Measurements from ENCODE around the gene CYP3A5. TPM values are rescaled to one million over a fixed set of nuclear protein-coding genes. Genes with fewer than 3 reads are reported as not detected.

The CYP3A5 gene
- total RNA-seq, 4 donors from 2014 or later = 0.91 to 4.6 (median 2.3) TPM

- H3K36me3 ChIP-seq = no peaks in the 10 kb centered on the region
- intact Hi-C loops (cut with DNase I) = no loop called here
- no peaks in the 10 kb centered on the region for H3K9me3 ChIP-seq
- no peak overlapping the region for H3K27ac ChIP-seq (replicated peaks in 1 of 4)
- no peak overlapping the region for H3K4me3 ChIP-seq
- 66% methylated on average over 2 of the region's 2 CpGs for WGBS
- TF ChIP-seq EP300 (IDR thresholded peaks at IDR 0.05) (no peak), POLR2AphosphoS5 (IDR thresholded peaks at IDR 0.05) (no peak), POLR2A (IDR thresholded peaks at IDR 0.05; ENCODE audit: low read depth) (no peak)
- TF ChIP-seq, protein P1, sequence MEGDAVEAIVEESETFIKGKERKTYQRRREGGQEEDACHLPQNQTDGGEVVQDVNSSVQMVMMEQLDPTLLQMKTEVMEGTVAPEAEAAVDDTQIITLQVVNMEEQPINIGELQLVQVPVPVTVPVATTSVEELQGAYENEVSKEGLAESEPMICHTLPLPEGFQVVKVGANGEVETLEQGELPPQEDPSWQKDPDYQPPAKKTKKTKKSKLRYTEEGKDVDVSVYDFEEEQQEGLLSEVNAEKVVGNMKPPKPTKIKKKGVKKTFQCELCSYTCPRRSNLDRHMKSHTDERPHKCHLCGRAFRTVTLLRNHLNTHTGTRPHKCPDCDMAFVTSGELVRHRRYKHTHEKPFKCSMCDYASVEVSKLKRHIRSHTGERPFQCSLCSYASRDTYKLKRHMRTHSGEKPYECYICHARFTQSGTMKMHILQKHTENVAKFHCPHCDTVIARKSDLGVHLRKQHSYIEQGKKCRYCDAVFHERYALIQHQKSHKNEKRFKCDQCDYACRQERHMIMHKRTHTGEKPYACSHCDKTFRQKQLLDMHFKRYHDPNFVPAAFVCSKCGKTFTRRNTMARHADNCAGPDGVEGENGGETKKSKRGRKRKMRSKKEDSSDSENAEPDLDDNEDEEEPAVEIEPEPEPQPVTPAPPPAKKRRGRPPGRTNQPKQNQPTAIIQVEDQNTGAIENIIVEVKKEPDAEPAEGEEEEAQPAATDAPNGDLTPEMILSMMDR (IDR thresholded peaks at IDR 0.05) = no peak
- H3K4me1 ChIP-seq = peaks cover 0 to 8% (median 3%) of the 10 kb centered on the region in 4 donors
- no peaks in the 10 kb centered on the region for H3K27me3 ChIP-seq
- no peak for DNase-seq (ENCODE audit: extremely low spot score)
Observed at GRCh38 chr7:99674995-99675742, 4.6 kb downstream of the CYP3A5 start.

- no peak for DNase-seq (ENCODE audit: extremely low spot score)
- Histone ChIP-seq H3K4me3 (no peak overlapping the region), H3K27me3 (no peaks in the 10 kb centered on the region), H3K36me3 (no peaks in the 10 kb centered on the region), H3K4me1 (no peaks in the 10 kb centered on the region), H3K27ac (replicated peaks in 1 of 4) (no peak overlapping the region), H3K9me3 (no peaks in the 10 kb centered on the region)
- intact Hi-C loops (cut with DNase I) = no loop called here
- TF ChIP-seq, protein P1 (IDR thresholded peaks at IDR 0.05) = no peak
- TF ChIP-seq POLR2AphosphoS5 (IDR thresholded peaks at IDR 0.05) (no peak), EP300 (IDR thresholded peaks at IDR 0.05) (no peak), POLR2A (IDR thresholded peaks at IDR 0.05; ENCODE audit: low read depth) (no peak)
- 86% methylated on average over 7 of the region's 7 CpGs for WGBS
Observed at GRCh38 chr7:99672573-99672972, 7.2 kb downstream of the CYP3A5 start.

DNA sequence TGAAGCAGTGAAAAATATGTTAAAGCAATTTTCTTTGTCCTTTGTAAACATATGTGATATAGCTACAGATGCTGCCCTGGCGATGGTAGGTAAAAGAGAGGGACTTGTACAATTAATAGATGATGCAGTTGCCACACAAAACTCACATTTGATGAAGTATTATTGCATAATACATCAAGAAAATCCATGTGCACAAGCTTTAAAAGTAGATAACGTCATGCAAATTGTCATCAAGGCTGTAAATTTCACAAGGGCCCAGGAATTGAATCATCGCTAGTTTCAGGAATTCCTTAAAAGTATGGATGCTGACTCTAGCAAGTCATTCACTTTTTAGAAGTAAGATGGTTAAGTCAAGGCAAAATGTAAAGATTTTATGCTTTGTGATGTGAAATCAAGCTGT is 10.0 kb downstream of the CYP3A5 start:
- intact Hi-C loops (cut with DNase I) = no loop called here
- TF ChIP-seq EP300 (IDR thresholded peaks at IDR 0.05) = no peak
- no peak for TF ChIP-seq POLR2AphosphoS5 (IDR thresholded peaks at IDR 0.05)
- no peak for TF ChIP-seq POLR2A (IDR thresholded peaks at IDR 0.05; ENCODE audit: low read depth)
- TF ChIP-seq, protein P1 (IDR thresholded peaks at IDR 0.05) = no peak

DNA sequence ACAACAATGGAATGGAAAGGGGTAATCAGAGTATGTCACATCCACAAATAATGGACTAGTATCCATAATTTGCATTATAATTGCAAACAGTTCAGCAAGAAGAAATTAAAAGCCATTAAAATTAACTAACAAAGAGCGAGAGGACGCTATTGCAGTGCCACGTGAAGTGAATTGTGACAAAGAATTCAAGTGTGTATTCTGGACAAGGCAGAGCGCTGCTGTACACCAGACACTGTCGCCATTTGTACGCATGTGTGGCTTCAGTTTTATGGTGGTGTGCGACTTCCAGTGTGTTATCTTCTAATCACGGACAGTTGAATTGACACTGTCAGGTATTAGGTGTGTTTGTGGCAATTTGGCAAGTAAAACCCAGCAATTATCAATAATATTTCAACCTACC is 11.3 kb downstream of the CYP3A5 start:
- H3K4me1 ChIP-seq = no peaks in the 10 kb centered on the region
- H3K9me3 ChIP-seq = no peaks in the 10 kb centered on the region
- no peak overlapping the region for H3K4me3 ChIP-seq
- DNase-seq (ENCODE audit: extremely low spot score) = no peak
- TF ChIP-seq EP300 (IDR thresholded peaks at IDR 0.05) (no peak), POLR2A (IDR thresholded peaks at IDR 0.05; ENCODE audit: low read depth) (no peak), POLR2AphosphoS5 (IDR thresholded peaks at IDR 0.05) (no peak)
- TF ChIP-seq, protein P1 (IDR thresholded peaks at IDR 0.05) = no peak
- H3K36me3 ChIP-seq = peaks cover 0 to 4% (median 0%) of the 10 kb centered on the region in 4 donors
- no peaks in the 10 kb centered on the region for H3K27me3 ChIP-seq
- intact Hi-C loops (cut with DNase I) = no loop called here
- WGBS = 88% methylated on average over 8 of the region's 8 CpGs
- no peak overlapping the region for H3K27ac ChIP-seq (replicated peaks in 1 of 4)

More for the DNA sequence above, 10.0 kb downstream of the CYP3A5 start:
- Histone ChIP-seq H3K27me3 (no peaks in the 10 kb centered on the region), H3K4me3 (no peak overlapping the region), H3K4me1 (no peaks in the 10 kb centered on the region), H3K9me3 (no peaks in the 10 kb centered on the region), H3K27ac (replicated peaks in 1 of 4) (no peak overlapping the region), H3K36me3 (peaks cover 0 to 4% (median 0%) of the 10 kb centered on the region in 4 donors)
- DNase-seq (ENCODE audit: extremely low spot score) = no peak
- 95% methylated on average over 3 of the region's 3 CpGs for WGBS

Measured in esophagus muscularis mucosa (tissue), 4 donors.